Colon (tissue), 2 donors: Measurements from ENCODE around the gene KMO.
A peak's percentile ranks its signal among the peaks of the same experiment; 100 is the strongest.

ENCODE experiments used
- FAIRE-seq: peaks from 2 replicates; lab custom pipeline; 2012; peaks lifted over from hg19 to GRCh38; lab: Jason Lieb, UNC
- donor health status: control.
- donor health status: control.

The KMO gene

DNA sequence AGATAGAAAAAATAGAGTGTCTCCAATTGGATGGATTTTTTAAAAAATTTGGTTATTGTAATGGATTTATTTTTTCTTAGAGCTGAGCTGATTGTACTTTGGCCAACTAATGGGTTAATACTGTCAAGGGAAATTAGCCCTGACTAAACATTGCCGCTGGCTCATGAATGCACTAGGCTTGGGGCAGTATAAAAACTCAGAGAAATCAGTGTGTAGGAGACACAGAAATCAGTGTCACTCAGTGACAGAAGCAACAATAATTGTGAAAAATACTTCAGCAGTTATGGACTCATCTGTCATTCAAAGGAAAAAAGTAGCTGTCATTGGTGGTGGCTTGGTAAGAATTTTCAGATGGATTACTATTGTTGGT, at the start of gene KMO:
KMO (plus strand) TSS at position 217 of the 370 bp plus-strand sequence; CDS start at position 284, 67 bp downstream.
- no peak for FAIRE-seq

DNA sequence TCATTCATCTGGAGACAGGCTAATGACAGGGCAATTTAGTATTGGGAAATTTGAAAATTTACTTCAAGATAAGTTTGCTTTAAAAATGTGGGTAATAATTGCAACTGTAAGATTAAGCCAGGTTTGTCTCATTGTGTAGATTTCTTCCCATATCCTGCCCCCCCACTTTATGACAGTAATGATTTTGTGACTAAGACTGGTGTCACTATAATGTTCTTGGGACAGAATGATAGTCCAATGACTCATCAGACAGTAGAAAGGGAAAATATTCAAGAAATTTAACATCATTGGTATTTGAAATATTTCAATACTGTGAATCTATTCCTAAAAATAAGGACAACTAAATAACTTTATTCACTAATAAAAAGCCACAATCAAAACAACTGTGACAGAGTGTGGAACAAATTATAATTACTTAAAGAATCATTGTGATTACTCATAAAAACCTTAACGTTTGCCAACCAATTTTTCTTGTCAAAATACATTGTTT, 49.4 kb upstream of the KMO start:
- FAIRE-seq, result no peak

DNA sequence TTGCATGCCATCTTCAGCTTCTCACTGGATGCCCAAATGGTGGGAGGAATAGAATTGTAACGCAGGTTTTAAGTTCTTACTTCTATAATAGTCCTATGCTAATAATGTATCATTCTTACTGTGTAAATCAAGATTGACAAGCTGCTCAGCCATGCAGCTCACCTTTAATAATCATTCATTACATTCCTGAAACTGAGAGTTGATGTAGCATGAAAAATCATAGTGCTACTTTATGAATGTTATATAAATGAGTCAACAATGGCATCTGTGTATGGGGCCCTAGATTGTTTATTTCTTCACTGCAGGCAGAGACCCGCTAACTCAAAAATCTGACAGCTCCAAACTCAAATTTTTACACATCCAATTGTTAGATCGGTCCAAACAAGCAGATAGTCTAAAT, 47.0 kb upstream of the KMO start:
- FAIRE-seq, result no peak

DNA sequence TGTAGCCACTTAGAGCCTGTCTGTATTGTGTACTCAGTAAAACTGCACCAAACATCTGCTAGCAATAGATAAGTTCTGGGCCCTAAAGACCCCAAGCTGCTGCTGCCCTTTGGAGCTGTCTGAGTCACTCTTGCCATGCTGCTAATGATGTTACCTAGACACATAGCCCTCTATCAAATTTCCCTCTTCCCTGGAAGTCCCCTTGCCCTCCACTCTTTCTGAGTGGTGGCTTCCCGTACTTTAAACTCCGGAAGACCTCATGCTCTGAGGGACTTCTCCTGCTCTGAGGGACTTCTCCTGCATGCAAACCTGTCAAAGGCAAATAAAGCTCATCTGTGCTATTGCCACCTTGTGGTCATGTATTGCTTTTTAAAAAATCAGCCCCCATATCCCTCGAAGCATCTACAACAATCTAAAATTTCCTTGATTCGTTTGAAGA, 46.6 kb upstream of the KMO start:
- no peak for FAIRE-seq

DNA sequence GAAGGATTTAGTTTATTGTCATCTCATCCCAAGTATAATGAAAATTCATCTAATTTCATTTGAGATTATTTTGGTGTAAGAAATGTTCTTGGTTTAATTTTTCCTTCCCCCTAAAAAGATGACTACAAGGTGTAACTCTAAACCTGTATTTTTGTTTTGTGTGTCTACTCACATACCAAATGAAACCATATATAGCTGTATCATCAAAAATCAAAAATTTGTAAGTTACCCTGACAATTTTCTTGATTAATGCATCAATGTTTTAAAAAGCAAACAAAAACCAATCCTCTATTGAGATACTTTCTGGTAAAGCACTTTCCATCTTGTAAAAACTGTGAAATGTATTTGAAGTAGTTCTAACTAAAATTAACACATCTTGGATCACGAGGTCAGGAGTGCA, 43.4 kb upstream of the KMO start:
- FAIRE-seq, result no peak

DNA sequence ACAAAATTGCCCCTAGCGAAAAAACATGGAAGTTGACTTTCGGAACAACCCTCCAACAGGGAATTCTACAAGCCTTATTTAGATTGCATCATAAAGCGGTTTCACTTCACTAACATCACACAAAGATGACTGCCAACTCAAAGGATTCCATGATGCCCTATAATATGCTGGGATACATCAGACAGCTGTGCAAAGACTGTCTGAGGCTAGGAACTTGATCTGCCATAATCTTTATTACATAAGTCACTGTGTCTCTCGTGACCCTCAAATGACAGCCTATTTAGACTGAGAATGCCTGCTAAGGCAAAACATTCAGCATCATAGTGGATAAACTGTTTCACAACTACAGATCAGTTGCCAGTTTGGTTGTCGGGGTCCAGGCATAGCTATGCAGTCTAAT, 36.4 kb upstream of the KMO start:
- no peak for FAIRE-seq

DNA sequence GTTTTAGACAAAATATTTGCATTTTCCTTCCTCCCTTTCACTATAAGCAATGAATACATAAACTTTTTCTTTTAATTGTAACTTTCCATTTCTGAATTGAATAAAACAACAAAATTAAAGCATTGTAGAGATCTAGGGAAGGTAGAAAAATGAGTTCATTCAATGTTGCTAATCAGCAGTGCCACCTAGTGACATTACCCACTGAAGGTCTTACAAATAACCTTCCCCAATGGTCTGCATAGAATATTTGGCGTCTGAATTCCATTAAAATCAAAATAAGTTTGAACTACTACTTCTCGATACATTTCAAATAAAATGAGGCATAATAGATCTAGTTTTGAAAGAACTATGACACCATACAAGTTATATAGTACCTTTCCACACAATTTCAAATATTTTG, 32.3 kb upstream of the KMO start:
- no peak for FAIRE-seq

DNA sequence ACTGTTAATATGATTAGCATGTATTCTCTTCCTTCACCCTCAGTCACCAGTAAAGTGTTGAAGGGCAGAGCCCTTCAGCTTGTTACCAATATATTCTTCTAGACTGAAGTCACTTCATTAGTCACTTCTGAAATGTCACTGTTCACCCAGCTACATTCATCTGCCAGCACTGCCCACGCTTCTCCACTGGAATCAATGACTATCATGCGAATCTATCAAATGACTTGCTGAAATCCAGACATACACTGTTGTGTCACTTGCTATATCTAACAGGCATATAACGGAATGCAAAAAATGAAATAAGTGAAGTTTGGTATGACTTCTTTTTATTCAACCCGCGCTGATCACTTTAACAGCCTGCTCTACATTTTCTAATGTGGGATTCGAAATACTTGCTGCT, 28.7 kb upstream of the KMO start:
- FAIRE-seq, result no peak

DNA sequence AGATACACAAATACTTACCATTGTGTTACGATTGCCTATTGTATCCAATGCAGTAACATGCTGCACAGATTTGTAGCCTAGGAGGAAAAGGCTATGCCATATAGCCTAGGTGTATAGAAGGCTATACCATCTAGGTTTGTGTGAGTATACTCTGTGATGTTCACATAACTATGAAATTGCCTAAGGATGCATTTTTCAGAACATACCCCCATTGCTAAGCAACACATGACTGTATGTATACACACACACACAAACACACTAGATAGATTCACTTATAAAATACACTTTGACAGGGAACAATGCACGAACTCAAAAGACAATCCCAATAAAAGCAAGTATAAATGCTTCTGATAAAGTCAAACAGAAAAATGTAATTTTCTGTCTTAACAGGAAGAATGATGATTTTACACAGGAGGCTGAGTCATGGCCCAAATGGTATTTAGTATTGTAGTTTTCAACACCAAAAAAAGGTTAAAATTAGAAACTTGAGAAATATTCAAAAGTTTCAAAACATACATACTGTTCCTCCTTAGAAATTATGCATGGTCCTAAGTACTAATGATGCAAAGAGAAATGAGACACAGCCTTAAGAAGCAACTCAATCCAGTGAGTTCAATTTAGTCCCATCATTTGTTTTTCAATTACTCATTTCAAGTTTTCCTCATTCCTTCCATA, 24.9 kb upstream of the KMO start:
- no peak for FAIRE-seq

DNA sequence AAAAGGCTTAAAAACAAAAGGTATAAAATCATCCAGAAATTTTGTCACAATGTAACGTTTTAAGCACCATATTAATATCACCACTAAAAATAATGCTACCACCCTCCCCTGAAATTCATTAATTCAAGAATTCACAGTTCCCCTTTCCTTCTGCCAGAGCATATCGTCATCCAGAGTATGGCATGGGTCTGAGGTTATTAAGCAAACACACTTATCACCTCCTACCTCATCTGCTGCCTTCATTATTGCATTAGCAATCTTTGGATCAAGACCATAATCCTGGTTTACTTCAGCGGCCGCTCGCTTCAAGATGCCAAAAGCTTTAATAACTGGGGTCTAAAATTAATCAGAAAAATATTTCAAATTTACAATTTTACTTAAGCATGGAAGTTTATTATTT, 18.8 kb upstream of the KMO start:
- no peak for FAIRE-seq

DNA sequence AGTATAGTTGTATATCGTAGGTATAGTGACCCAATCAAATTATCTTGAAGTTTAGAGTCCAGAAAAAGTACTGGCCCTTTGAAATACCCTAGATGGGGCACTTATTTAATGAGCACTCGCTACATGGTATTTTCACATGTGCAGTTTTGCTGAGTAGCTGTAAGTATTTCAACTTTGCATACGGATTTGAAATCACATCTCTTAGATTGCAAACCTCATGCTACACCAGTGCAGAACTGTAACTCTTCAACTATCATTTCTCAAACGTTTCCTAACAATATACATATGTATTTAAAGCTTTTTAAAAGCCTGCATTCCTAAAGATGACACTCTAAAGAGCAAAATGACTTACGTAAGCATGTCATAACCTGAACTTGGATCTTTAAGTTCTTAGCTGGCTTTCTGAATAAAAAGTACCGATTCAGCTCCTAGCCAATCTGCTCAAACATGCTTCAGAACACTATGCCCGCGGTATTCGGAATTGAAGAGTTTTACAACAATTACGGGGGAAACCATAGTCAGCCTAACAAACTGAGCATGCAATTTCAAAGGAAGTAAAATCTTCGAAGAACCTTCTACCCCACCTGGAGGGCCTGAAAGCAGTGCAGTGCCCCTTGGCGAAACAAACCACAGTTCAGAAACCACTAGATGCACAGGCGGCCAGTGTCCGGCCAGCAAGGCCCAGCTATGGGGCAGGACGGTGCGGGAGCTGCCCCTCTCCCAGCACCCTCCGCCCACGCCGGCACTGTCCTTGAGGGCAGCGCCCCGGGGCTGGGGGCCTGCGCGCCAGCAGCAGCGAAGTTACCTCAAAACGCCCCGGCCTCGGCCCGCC, 13.5 kb upstream of the KMO start:
- no peak for FAIRE-seq

DNA sequence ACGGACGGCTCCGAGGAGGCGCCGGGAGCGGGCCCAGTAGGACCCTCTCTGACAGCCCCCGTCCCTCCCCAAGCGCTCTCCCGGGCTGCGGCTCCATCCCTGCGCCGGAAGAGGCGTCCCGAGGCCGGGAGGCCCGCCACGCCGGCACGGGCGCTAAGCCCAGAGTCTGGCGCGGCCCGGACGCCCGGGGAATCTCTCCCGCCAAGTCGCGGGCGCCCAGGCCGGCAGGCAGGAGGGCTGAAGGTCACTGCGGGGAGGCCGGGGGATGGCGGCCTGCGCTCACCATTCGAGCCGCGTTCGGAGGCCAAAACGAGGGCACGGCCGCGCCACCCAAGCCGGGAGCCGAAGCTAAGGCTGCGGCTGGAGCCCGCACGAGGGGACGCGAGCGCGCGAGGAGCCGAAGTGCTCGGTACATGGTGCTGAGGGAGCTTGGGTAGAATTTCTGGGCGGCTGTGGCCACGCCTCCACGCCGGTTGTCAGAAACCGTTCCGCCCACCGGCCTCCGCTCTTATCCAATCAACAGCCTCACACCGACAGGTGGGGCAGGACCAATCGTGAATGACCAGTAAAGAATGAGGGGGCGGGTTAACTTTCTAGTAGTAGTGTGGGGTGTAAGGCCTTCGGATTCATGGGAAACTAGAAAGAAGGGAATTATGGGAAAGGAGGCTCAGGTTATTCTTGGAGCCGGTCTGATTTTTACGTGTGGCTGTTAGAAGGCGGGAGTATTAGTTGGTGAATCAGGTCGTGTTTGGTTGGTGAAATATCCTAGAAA, 12.7 kb upstream of the KMO start, which contains the start of gene FH:
FH (minus strand) TSS at position 448 of the 772 bp plus-strand sequence; CDS start at position 415, 33 bp downstream.
- peak; percentile 96 for FAIRE-seq

DNA sequence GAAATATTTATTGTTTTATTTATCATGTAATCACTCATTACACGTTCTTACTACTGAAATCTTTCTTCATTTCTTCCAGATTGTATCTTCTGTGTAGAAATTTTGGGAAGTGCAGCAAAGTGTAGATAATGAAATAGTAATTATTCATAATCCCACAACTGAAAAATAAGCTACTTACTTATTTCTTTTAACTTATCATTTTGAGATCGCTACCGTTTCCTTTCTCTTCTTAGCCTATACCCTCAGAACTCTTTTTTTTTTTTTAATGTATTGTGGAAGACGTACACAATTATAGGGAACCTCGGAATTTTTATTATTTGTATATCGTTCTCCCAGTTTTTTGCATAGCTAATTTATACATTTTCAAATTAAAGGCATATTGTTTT, 12.1 kb upstream of the KMO start:
- FAIRE-seq, result peak; percentile 5

DNA sequence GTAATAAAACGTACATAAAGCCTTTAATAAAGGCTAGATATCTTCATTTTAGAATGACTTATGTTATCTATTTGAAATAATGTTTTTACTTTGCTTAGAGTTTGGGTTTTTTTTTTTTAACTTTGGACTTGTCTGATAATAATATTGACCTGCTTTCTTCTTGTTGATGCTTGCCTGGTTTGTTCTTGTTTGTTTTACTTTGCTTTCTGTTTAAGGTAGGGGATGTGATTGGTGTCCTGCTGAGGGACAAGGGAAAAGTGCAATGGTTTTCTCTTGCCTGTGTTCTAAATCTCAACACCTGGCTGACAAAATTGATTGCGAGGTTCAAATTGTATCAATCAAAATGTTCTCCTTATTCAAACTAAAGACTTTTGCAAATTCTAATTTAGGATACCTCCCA, 10.5 kb upstream of the KMO start:
- FAIRE-seq, result no peak

DNA sequence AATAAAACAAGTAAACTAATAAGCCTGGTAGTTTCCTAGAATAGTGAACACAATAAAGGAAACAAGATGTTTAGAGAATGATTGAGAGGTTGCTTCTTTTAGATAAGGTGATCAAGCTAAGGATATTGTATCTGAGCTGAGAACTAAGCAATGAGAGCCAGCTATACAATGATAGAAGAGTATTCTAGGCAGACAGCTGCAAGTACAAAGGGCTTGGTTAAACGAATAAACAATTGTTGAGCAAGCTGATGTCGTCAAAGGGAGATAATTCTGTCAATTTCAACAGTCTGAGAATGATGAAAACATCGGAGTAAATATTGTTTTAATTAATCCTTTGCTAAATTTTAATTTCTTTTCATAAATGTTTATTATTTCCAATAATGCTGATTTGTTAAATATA, 7.2 kb upstream of the KMO start:
- no peak for FAIRE-seq

DNA sequence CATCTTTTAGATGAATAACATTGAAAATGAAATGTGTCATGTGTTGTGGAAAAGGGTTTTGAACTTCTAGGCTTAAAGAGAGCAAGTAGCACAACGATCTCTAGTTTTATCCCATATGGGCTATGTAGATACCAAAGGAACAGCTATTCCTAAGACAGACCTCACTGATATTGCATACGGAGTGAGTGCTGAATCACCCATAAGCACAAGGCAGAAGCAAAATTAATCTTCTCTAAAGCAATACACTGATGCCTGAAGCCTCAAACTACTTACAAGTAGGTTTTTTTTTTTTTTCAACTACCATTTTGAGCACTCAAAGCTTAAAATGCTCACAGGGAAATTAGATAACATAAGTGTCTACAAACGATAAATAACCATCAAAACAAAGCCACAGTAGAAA, 5.0 kb upstream of the KMO start:
- FAIRE-seq, result no peak

DNA sequence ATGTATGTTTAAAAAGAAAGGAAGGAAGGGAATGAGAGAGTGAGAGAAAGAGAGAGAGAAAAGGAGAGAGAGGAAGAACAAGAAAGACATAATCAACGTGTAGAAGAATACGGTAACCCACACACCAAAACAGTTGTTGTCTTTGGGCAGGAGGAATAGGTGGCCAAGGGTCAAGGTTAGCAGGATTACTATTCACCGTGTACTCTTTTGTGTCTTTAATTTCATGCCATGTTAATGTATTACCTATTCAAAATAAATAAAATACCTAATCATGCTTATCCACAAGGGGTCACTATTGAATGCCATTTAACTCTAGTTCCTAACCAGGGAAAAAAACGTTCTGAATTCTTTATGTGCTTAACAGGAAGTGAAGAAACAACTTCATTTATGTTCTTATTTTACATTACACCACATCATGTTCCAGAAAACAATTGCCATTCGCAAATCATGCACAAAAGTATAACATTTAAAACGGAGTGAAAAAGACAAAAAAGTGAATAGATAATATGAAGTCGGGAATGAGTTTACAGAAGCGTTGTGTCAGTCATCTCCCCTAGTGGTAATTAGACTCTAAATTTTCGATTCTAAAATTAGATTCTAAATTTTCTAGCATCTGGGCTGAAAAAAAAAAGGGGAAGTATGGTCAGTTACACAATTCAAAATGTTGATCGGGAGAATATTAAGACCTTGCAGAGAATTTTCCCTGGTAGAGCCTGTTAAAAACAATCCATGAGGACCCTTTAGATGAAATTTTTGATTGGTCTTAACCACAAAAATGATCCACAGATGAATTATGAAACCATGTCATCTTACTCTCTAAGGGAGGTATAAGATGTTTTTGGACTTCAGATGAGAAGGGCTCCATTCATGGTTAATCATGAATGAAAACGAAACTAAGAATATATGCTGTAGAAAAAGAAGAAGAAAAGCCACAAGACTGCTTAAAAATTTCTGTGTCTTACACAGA, 700 bp upstream of the KMO start:
- FAIRE-seq, result peak; percentile 81

DNA sequence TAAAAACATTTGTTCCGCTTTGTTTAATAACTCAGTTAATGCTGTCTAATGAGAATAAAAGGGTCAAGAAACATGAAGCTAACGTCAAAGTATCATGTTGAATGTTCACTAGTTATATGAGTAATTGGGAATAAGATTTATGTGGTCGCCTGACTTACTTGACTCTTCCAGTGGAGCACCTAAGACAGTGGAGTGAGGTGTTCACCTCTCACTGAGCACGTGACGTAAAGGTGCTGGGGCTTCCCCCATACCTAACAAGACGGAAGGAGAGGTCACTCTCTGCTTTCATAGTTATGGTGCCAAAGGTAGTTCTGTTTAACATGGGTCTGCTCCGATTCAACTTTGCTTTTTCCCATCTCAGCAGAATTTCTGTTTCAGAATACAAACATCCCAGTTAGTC, 686 bp downstream of the KMO start:
- FAIRE-seq, result no peak

DNA sequence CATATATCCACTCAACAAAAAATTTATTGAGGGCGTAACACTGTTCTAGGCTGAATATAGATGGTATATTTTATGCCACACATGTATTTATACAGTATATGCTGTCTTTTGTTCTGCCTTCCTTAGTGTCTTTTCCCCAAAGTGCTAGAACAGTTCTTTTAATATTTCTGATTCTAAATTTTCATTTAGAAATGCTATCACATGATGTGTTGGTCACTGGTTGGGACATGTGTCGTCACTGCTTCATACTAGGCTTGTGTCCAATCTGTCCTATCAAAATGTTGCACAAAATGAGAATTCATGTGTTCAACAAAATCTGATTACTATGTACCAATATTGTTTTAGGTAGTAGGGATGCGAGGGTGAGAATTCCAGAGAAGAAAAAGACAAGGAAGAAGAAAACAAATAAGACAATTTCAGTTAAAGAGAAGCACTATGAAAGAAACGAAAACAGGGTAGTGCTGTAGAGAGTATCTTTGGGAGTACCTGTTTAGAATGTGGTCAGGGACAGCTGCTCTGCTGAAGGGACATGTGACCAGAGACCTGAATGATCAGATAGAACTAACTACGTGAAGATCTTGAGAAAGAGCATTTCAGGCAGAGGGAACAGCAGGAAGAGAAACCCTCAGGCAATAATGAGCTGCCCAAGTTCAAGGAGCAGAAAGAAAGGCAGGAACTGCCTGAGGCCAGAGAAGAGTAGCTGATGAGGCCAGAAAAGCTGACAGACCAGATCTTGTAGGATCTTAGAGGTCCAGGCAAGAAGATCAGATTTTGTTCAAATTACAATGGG, 1.3 kb downstream of the KMO start:
- FAIRE-seq, result no peak

DNA sequence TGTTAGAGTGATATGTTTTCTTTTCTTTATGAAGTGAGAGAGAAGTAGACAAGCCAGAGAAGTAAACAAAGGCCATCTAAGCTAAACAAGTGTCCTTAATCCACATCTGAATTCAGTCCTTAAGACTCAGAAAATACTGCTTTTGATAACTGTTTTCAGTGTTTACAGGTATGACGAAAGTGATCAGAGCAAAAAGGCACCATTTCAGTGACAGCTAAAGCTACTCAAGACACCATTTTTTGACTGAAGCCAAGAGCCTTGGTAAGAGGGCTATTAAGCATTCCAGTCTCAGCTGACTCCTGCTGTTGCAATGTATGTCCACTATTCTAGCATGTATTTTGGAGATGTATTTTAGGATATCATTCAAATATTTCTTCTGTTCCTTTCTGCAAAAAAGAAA, 4.1 kb downstream of the KMO start:
- no peak for FAIRE-seq

DNA sequence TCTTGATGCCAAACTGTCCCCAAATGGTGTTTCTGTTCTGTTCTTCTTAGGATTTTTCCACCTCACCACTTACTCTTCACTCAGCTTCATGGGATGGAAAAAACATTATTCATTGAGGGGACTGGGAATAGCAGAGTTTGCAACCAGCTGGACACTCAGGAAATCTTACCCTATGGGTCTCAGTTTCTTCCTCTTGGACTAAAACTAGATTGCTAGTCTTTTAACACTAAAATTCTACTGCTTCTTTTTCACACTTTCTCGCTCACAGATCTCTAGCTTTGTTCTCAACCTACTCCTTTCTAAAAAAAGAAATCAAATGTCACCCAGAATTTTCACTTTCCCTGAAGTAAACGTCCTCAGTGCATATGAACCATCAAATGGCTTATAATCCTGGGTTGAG, 4.8 kb downstream of the KMO start:
- no peak for FAIRE-seq
